Rectal smooth muscle tissue (tissue), 1 donor: ENCODE measurements around the gene DCDC1.

Source experiments
- H3K27ac ChIP-seq: one replicate; pipeline ENCODE4 v1.7.0; 2013; ENCODE audit warnings: low read depth, low read length, inconsistent platforms
- H3K27me3 ChIP-seq: one replicate; pipeline ENCODE4 v1.7.0; 2013; ENCODE audit warnings: low read length; ENCODE audit not compliant: control insufficient read depth, insufficient read depth
- H3K36me3 ChIP-seq: one replicate; pipeline ENCODE4 v1.7.0; 2013; ENCODE audit warnings: low read length; ENCODE audit not compliant: control insufficient read depth, insufficient read depth
- H3K4me1 ChIP-seq: one replicate; pipeline ENCODE4 v1.7.0; 2013; ENCODE audit warnings: low read length; ENCODE audit not compliant: control insufficient read depth, insufficient read depth
- H3K4me3 ChIP-seq: one replicate; pipeline ENCODE4 v1.7.0; 2013; ENCODE audit warnings: low read length
- H3K9ac ChIP-seq: one replicate; pipeline ENCODE4 v1.7.0; 2013; ENCODE audit warnings: low read length

Gene DCDC1

DNA sequence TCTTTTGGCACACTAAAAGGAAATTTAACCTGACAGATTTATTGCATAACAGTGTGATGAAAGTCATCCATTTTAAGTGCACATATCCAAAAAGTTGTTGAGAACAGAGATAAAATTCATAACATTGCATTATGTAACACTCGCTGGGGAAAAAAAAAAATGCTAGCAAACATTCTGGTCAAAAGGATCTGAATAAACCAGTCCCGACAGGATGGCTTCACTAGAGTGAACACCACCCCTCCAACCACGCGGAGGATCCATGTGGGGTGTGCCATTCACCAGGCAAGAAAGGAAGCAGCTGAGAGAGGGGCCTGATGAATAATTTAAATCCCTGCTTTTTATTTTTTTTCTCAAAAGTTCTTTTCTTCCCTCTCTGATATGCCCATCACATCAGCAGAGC lies 258.7 kb downstream of the DCDC1 start:
- Histone ChIP-seq H3K36me3 (no peaks in the 10 kb centered on the region), H3K4me1 (no peaks in the 10 kb centered on the region), H3K9ac (no peak overlapping the region), H3K27ac (no peak overlapping the region), H3K27me3 (no peaks in the 10 kb centered on the region), H3K4me3 (no peak overlapping the region)

GRCh38 chr11:31109446-31109845 lies 260.1 kb downstream of the DCDC1 start:
- H3K27ac ChIP-seq = no peak overlapping the region
- no peak overlapping the region for H3K9ac ChIP-seq
- H3K4me1 ChIP-seq = no peaks in the 10 kb centered on the region
- H3K27me3 ChIP-seq = no peaks in the 10 kb centered on the region
- H3K4me3 ChIP-seq = no peak overlapping the region
- H3K36me3 ChIP-seq = no peaks in the 10 kb centered on the region

DNA sequence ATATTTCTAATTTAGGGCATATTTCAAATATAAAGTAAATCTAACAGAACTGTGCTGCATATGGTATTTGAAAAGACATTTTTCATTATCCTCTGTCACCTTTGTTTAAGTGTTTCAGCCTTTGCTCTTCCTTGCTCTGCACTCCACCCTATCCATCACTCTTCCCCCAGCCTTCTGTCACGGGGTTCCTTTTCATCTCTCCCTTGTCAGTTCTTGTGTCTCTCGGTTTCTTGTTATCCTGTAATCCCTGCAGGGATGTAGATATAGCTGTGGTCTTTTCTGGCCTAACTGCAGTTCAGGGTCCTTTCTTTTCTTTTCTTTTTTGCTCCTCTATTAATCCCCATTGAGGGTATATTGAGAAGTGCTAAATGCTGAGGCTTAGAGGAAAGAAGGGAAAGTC lies 261.9 kb downstream of the DCDC1 start:
- H3K4me3 ChIP-seq = no peak overlapping the region

DNA sequence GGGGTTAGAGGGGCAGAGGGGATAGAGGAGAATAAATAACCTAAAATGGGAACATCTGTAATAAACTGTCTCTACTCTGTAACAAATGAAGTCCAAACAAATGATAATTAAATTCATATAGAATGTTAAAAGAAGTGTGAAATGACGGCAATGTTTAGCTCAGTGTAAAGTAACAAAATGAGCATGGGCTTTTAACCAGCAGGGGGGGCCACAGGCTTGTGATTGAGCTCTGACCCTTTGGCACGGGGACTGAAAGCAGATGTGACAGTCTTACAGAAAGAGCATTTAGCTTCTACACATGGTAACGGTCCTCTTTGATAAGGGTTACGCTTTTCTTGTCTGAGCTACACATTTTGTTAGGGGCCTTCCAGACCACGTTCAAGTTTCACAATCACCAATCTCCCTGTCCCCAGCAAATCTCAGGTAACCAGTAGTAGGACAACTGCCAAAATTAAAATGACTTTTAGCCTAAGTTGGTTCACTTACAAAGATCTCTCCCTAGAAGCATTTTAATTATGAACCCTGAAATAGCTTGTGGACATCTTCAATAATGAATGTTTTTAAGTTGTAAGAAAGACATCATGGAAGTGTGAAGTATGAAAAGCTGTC lies 262.5 kb downstream of the DCDC1 start:
- Histone ChIP-seq H3K4me3 (no peak overlapping the region), H3K27me3 (no peaks in the 10 kb centered on the region), H3K27ac (no peak overlapping the region), H3K36me3 (no peaks in the 10 kb centered on the region), H3K4me1 (no peaks in the 10 kb centered on the region), H3K9ac (no peak overlapping the region)

More for the DNA sequence above, 261.9 kb downstream of the DCDC1 start:
- no peak overlapping the region for H3K27ac ChIP-seq
- H3K4me1 ChIP-seq = no peaks in the 10 kb centered on the region
- no peaks in the 10 kb centered on the region for H3K36me3 ChIP-seq
- H3K9ac ChIP-seq = no peak overlapping the region
- H3K27me3 ChIP-seq = no peaks in the 10 kb centered on the region

DNA sequence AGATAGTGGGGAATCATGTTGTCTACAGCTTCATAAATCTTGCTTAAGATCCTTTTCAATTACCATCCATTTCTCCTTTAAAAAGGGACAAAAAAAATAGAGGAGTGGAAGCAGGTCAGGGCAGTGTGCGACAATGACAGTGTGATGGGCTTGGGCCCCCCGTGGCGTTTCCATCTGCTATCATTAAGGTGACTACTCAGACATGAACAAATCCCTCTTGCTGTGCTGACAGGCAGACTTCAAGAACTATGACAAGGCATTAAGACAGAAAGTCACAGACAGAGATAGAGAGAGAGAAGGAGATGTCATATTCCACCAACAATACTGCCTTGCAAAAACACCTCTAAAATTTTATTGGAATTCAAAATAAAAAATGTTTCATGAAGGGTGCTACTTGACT lies 263.2 kb downstream of the DCDC1 start:
- Histone ChIP-seq H3K4me1 (no peaks in the 10 kb centered on the region), H3K9ac (no peak overlapping the region), H3K27me3 (no peaks in the 10 kb centered on the region), H3K27ac (no peak overlapping the region), H3K36me3 (no peaks in the 10 kb centered on the region), H3K4me3 (no peak overlapping the region)

- H3K27me3 ChIP-seq = no peaks in the 10 kb centered on the region
- H3K4me1 ChIP-seq = no peaks in the 10 kb centered on the region
- H3K4me3 ChIP-seq = no peak overlapping the region
- H3K9ac ChIP-seq = no peak overlapping the region
- no peaks in the 10 kb centered on the region for H3K36me3 ChIP-seq
- H3K27ac ChIP-seq = no peak overlapping the region
Observed at GRCh38 chr11:31102875-31103274, 266.7 kb downstream of the DCDC1 start.

DNA sequence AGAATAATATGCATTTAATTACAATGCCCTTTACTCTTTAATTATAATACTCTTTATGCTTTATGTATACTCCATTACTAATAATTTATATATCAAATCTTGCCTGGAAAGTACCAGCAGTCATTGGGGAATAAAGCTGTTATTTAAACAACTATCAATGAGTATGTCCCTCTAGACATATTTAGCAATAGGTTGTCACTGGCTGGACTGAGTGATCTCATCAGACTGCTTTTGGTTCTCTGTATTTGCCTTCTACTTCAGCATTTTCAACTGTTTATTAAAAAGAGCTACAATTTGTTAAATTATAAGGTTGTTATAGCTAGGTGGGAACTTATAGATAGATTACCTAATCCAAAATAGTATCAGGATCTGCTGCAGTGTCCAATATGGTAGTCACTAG lies 267.2 kb downstream of the DCDC1 start:
- Histone ChIP-seq H3K9ac (no peak overlapping the region), H3K27ac (no peak overlapping the region), H3K36me3 (no peaks in the 10 kb centered on the region), H3K27me3 (no peaks in the 10 kb centered on the region), H3K4me3 (no peak overlapping the region), H3K4me1 (no peaks in the 10 kb centered on the region)

DNA sequence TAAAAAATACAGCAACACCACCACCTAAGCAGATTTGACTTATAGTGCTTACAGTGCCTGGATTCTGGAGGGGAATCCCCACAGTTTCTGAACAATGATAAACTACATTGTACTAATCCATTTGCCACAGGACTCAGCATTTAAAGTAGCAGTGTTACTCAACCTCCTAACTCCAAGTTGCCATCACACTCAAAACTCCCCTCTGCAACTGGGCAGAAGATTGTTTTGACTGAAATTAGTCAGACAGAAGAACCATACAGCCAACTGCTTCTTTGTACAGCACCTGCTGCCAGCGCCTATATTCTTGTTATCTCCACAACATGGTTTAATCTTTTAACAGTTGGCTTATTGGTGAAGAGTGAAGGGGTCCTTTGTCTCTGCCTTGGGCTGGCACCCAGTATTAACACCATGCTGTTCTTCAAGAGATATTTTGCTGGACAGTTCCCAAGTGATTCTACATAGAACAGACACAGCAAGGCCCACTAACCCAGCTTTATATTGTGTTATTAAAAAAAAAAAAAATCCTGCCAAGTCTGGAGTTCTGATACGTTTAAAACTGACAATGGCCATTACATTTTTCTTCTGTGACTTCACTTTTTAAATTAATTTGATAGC lies 273.2 kb downstream of the DCDC1 start:
- Histone ChIP-seq H3K27me3 (no peaks in the 10 kb centered on the region), H3K4me1 (no peaks in the 10 kb centered on the region), H3K36me3 (no peaks in the 10 kb centered on the region), H3K27ac (no peak overlapping the region), H3K9ac (no peak overlapping the region), H3K4me3 (no peak overlapping the region)

GRCh38 chr11:31092638-31093037 lies 276.9 kb downstream of the DCDC1 start:
- Histone ChIP-seq H3K36me3 (no peaks in the 10 kb centered on the region), H3K9ac (no peak overlapping the region), H3K27me3 (no peaks in the 10 kb centered on the region), H3K4me3 (no peak overlapping the region), H3K4me1 (no peaks in the 10 kb centered on the region), H3K27ac (no peak overlapping the region)

DNA sequence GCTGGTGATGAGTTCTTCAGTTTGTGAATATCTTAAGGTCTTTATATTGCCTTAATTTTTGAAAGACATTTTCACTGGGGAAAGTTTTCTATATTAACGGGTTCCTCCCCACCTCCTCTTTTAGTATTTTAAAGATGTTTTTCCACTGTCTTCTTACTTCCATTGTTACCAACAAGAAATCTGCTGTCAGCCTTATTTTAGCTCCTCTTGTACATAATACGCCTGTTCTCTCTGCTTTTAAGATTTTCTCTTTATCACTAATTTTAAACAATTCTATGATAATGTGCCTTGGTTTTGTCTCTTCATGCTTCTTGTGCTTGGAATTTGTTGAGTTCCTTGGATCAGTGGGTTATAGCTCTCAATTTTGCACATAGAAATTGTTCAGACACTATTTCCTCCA lies 280.4 kb downstream of the DCDC1 start:
- Histone ChIP-seq H3K36me3 (no peaks in the 10 kb centered on the region), H3K9ac (no peak overlapping the region), H3K27ac (no peak overlapping the region), H3K4me3 (no peak overlapping the region), H3K27me3 (no peaks in the 10 kb centered on the region), H3K4me1 (no peaks in the 10 kb centered on the region)

GRCh38 chr11:31069447-31070205 lies 299.9 kb downstream of the DCDC1 start:
- H3K27me3 ChIP-seq = no peaks in the 10 kb centered on the region

DNA sequence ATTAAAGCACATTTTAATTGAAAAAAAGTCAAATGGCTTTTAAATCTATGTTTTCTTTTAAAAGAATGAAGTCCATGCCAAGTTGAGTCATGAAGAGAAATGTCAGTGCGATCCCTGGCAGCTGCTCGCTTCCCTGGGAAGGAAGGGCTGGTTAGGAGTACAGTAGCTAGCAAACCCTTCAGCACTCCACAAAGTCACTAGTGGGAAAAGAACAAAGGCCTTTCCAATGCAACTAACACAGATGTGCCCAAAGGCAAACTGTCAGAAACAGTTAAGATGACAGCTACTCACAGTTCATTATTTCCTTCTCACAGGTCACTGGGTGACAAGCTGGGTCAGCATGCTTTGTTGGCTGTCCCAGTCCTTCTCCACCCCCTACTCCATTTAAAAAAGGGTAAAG lies 308.7 kb downstream of the DCDC1 start:
- H3K27ac ChIP-seq = no peak overlapping the region
- H3K9ac ChIP-seq = no peak overlapping the region
- H3K27me3 ChIP-seq = no peaks in the 10 kb centered on the region
- H3K4me3 ChIP-seq = no peak overlapping the region
- H3K36me3 ChIP-seq = no peaks in the 10 kb centered on the region
- no peaks in the 10 kb centered on the region for H3K4me1 ChIP-seq

More at GRCh38 chr11:31069447-31070205, 299.9 kb downstream of the DCDC1 start:
- H3K9ac ChIP-seq = no peak overlapping the region
- H3K36me3 ChIP-seq = no peaks in the 10 kb centered on the region
- no peaks in the 10 kb centered on the region for H3K4me1 ChIP-seq
- no peak overlapping the region for H3K4me3 ChIP-seq
- H3K27ac ChIP-seq = no peak overlapping the region

- Histone ChIP-seq H3K27ac (no peak overlapping the region), H3K9ac (no peak overlapping the region), H3K36me3 (no peaks in the 10 kb centered on the region), H3K4me3 (no peak overlapping the region), H3K4me1 (no peaks in the 10 kb centered on the region), H3K27me3 (no peaks in the 10 kb centered on the region)
Observed at GRCh38 chr11:31059529-31059928, 310.0 kb downstream of the DCDC1 start.
